Measurements from ENCODE around the gene COA8. TPM values are rescaled to one million over a fixed set of nuclear protein-coding genes. Genes with fewer than 3 reads are reported as not detected.

Gene COA8
- total RNA-seq, 1 experiment from 2014 or later, result 62.3 TPM

DNA sequence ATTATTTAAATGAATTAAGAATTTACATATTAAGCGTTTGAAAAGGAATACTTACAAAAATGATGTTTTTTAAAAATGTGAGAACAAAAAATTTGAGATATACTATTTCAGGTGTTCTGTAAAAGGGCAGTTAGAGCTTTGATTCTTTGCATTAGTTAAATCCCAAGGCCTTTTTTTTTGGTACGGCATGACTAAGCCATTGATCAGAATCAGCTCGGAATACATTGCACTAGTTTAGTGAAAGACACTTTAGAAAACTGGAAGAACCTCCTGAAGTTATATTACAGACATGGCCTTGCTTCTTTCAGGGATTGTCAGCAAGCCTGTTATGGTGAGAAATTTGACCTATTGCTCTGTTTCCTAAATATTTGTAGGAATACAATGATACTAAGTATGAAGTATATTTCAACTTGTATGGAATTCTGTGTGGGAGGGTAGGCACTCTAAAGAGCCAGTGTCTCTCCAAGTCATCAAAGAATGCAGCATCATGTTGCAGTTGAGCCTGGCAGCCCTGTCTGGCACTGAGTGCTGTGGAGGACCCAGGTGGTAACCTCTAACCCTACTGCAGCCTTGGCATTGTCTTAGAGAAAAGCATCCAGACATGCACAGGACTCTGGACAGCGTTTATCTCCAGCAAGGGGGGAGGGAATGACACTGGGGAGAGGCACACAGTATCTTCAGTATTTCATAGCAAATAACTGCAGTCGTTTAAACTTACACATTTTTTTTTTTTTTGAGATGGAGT lies 67.8 kb downstream of the COA8 start:
- TF ChIP-seq EZH2phosphoT487 (IDR thresholded peaks at IDR 0.05; ENCODE audit: borderline replicate concordance, low read length), result no peak
- TF ChIP-seq EZH2 (IDR thresholded peaks at IDR 0.05; ENCODE audit: low read length, unreplicated experiment), result no peak
- TF ChIP-seq, protein P1, sequence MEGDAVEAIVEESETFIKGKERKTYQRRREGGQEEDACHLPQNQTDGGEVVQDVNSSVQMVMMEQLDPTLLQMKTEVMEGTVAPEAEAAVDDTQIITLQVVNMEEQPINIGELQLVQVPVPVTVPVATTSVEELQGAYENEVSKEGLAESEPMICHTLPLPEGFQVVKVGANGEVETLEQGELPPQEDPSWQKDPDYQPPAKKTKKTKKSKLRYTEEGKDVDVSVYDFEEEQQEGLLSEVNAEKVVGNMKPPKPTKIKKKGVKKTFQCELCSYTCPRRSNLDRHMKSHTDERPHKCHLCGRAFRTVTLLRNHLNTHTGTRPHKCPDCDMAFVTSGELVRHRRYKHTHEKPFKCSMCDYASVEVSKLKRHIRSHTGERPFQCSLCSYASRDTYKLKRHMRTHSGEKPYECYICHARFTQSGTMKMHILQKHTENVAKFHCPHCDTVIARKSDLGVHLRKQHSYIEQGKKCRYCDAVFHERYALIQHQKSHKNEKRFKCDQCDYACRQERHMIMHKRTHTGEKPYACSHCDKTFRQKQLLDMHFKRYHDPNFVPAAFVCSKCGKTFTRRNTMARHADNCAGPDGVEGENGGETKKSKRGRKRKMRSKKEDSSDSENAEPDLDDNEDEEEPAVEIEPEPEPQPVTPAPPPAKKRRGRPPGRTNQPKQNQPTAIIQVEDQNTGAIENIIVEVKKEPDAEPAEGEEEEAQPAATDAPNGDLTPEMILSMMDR (conservative IDR thresholded peaks at IDR 0.05; ENCODE audit: low read depth, low read length), result no peak
- H2AFZ ChIP-seq (ENCODE audit: low read length), result no peak overlapping the region
- H3K4me1 ChIP-seq (ENCODE audit: insufficient read depth, low read length), result peaks cover 47% of the 10 kb centered on the region
- ChIA-PET CTCF (interaction anchor here (0.7 kb wide), 1 partner anchor 85 kb away, joined by 5 read pairs; the partner anchor contains the start of gene XRCC3), POLR2A (ENCODE audit: unreplicated experiment) (interaction anchor here (0.6 to 0.8 kb wide), 2 partner anchors 34 to 356 kb away, joined by 3 to 4 read pairs; no protein-coding TSS in a partner anchor)
- peak overlapping the region; percentile 97 for H3K4me3 ChIP-seq (ENCODE audit: low read length)
- H3K9me2 ChIP-seq (replicated peaks; ENCODE audit: low read length), result no peaks in the 10 kb centered on the region
- H3K36me3 ChIP-seq (ENCODE audit: low read depth, low read length), result peaks cover 9% of the 10 kb centered on the region
- H3K9ac ChIP-seq (ENCODE audit: low read length), result peak overlapping the region; percentile 91
- DNase-seq (peak; percentile 47), ATAC-seq (no peak)
- H3K4me2 ChIP-seq (ENCODE audit: low read length), result peak overlapping the region; percentile 95
- BruUV-seq (replicated peaks), result TSS peak; percentile 65
- intact Hi-C loops (cut with micrococcal nuclease), result no loop called here
- H3K27ac ChIP-seq (ENCODE audit: low read length), result peak overlapping the region; percentile 93; the same call in 1 of the 2 replicates
- peaks cover 4% of the 10 kb centered on the region for H3F3A ChIP-seq (ENCODE audit: low read length, unreplicated experiment)
- no peaks in the 10 kb centered on the region for H3K9me3 ChIP-seq (ENCODE audit: low read length)
- H4K20me1 ChIP-seq (ENCODE audit: low read length), result peaks cover 52% of the 10 kb centered on the region
- peaks cover 72% of the 10 kb centered on the region for H3K79me2 ChIP-seq (ENCODE audit: low read length)
- H3K27me3 ChIP-seq (ENCODE audit: low read length), result no peaks in the 10 kb centered on the region

DNA sequence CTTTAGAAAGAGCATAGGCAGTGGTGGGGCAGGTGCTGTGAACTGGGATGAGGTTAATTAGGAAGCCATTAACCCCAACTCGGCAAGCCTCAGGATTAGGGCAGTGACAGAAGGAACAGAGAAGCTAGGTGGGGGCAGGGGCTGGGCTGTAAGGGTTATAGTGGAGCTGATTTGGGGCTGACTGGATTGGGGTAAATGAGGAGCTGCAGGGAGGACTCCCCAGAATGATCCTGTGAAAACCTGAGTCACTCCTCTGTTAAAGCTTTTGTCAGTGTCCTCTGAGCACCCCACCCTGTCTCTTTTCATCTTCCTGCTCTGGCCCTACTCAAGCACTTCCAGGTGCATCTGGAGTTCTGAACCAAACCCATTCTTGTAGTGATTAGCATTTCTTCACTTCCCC lies 70.6 kb downstream of the COA8 start:
- Histone ChIP-seq H2AFZ (ENCODE audit: low read length) (no peak overlapping the region), H3K9me3 (ENCODE audit: low read length) (no peaks in the 10 kb centered on the region), H3K4me1 (ENCODE audit: insufficient read depth, low read length) (peaks cover 27% of the 10 kb centered on the region), H4K20me1 (ENCODE audit: low read length) (peaks cover 74% of the 10 kb centered on the region), H3K9me2 (replicated peaks; ENCODE audit: low read length) (no peaks in the 10 kb centered on the region), H3K27me3 (ENCODE audit: low read length) (no peaks in the 10 kb centered on the region), H3K36me3 (ENCODE audit: low read depth, low read length) (peaks cover 19% of the 10 kb centered on the region), H3K27ac (ENCODE audit: low read length) (no peak overlapping the region), H3F3A (ENCODE audit: low read length, unreplicated experiment) (peaks cover 4% of the 10 kb centered on the region), H3K79me2 (ENCODE audit: low read length) (peaks cover 99% of the 10 kb centered on the region), H3K9ac (ENCODE audit: low read length) (no peak overlapping the region), H3K4me2 (ENCODE audit: low read length) (no peak overlapping the region), H3K4me3 (ENCODE audit: low read length) (no peak overlapping the region)
- ATAC-seq (no peak), DNase-seq (no peak)
- intact Hi-C loops (cut with micrococcal nuclease), result no loop called here
- CTCF ChIA-PET, result no interaction called here
- BruUV-seq (replicated peaks), result no TSS peak
- POLR2A ChIA-PET (ENCODE audit: unreplicated experiment), result no interaction called here
- TF ChIP-seq, protein P1 (conservative IDR thresholded peaks at IDR 0.05; ENCODE audit: low read depth, low read length), result no peak
- TF ChIP-seq EZH2phosphoT487 (IDR thresholded peaks at IDR 0.05; ENCODE audit: borderline replicate concordance, low read length), result no peak
- no peak for TF ChIP-seq EZH2 (IDR thresholded peaks at IDR 0.05; ENCODE audit: low read length, unreplicated experiment)

DNA sequence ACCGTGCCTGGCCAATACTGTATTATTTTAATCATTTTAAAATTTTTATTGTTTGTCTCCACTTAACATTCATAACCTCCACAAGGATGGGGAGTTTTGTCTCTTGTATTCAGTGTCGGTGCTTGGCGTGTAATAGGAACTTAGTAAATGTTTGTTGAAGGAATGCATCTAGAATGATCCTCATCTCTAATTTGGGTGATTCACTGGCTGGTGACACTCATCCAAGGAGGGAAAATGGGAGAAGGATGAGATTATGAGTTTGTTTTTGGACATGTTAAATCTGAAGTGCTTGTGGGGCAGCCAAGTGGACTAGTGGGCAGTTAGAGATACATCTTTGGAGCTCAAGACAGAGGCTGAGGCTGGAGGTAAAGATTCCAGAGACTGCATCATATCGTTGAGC lies 71.4 kb downstream of the COA8 start:
- Histone ChIP-seq H3K4me1 (ENCODE audit: insufficient read depth, low read length) (peaks cover 22% of the 10 kb centered on the region), H3K9me3 (ENCODE audit: low read length) (no peaks in the 10 kb centered on the region), H2AFZ (ENCODE audit: low read length) (no peak overlapping the region), H3K9ac (ENCODE audit: low read length) (no peak overlapping the region), H3K27me3 (ENCODE audit: low read length) (no peaks in the 10 kb centered on the region), H3K36me3 (ENCODE audit: low read depth, low read length) (peaks cover 19% of the 10 kb centered on the region), H3K4me2 (ENCODE audit: low read length) (no peak overlapping the region), H4K20me1 (ENCODE audit: low read length) (peaks cover 81% of the 10 kb centered on the region), H3K9me2 (replicated peaks; ENCODE audit: low read length) (no peaks in the 10 kb centered on the region), H3K79me2 (ENCODE audit: low read length) (peaks cover 99% of the 10 kb centered on the region), H3K4me3 (ENCODE audit: low read length) (no peak overlapping the region), H3K27ac (ENCODE audit: low read length) (no peak overlapping the region), H3F3A (ENCODE audit: low read length, unreplicated experiment) (peaks cover 4% of the 10 kb centered on the region)
- DNase-seq (peak; percentile 16), ATAC-seq (peak; percentile 14)
- BruUV-seq (replicated peaks), result no TSS peak
- ChIA-PET CTCF (no interaction called here), POLR2A (ENCODE audit: unreplicated experiment) (interaction anchor here (0.7 kb wide), 1 partner anchor 96 kb away, joined by 3 read pairs; no protein-coding TSS in a partner anchor)
- intact Hi-C loops (cut with micrococcal nuclease), result no loop called here
- TF ChIP-seq, protein P1 (conservative IDR thresholded peaks at IDR 0.05; ENCODE audit: low read depth, low read length), result no peak
- TF ChIP-seq EZH2phosphoT487 (IDR thresholded peaks at IDR 0.05; ENCODE audit: borderline replicate concordance, low read length), result no peak
- TF ChIP-seq EZH2 (IDR thresholded peaks at IDR 0.05; ENCODE audit: low read length, unreplicated experiment), result no peak

Data from PC-3 (cell line).